ENCODE results near the gene CD248.
A peak's percentile ranks its signal among the peaks of the same experiment; 100 is the strongest.

Gene CD248

GRCh38 chr11:66268952-66269905, 47.6 kb downstream of the CD248 start:
- peak; percentile 8 for DNase-seq

GRCh38 chr11:66268244-66268951, 48.4 kb downstream of the CD248 start, which contains the start of gene RAB1B:
RAB1B (plus strand) TSS chr11:66268639; CDS start chr11:66268680, 41 bp downstream.
- peak; percentile 99 for DNase-seq

GRCh38 chr11:66267379-66268243, 49.2 kb downstream of the CD248 start:
- peak; percentile 54 for DNase-seq

- DNase-seq, result no peak
Observed at GRCh38 chr11:66267039-66267378, 49.8 kb downstream of the CD248 start.

GRCh38 chr11:66266378-66267038, 50.3 kb downstream of the CD248 start:
- DNase-seq, result no peak

- DNase-seq, result no peak
Observed at GRCh38 chr11:66265531-66266377, 51.1 kb downstream of the CD248 start.

GRCh38 chr11:66264914-66265313, 51.9 kb downstream of the CD248 start:
- DNase-seq, result no peak
